ENCODE measurements around the gene HACD1. TPM values are rescaled to one million over a fixed set of nuclear protein-coding genes. Genes with fewer than 3 reads are reported as not detected.

The HACD1 gene
- total RNA-seq, 4 donors from 2014 or later = 17.4 to 29.9 (median 19.1) TPM

DNA sequence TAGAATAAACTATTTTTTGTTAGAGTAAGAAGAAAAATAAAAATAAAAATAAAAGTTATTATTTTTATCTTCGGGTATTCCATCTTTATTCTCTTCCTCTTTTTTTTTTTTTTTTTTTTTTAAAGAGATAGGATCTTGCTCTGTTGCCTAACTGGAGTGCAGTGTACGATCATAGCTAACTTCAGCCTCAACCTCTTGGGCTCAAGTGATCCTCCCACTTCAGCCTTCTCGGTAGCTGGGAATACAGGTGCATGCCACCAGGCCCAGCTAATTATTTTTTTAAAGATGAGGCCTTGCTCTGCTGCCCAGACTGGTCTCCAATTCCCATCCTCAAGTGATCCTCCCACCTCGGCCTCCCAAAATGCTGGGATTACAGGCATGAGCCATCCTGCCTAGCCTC is 42.2 kb upstream of the HACD1 start:
- ATAC-seq (ENCODE audit: low FRiP score) (no peak), DNase-seq (ENCODE audit: low spot score) (no peak)
- TF ChIP-seq, protein P1, sequence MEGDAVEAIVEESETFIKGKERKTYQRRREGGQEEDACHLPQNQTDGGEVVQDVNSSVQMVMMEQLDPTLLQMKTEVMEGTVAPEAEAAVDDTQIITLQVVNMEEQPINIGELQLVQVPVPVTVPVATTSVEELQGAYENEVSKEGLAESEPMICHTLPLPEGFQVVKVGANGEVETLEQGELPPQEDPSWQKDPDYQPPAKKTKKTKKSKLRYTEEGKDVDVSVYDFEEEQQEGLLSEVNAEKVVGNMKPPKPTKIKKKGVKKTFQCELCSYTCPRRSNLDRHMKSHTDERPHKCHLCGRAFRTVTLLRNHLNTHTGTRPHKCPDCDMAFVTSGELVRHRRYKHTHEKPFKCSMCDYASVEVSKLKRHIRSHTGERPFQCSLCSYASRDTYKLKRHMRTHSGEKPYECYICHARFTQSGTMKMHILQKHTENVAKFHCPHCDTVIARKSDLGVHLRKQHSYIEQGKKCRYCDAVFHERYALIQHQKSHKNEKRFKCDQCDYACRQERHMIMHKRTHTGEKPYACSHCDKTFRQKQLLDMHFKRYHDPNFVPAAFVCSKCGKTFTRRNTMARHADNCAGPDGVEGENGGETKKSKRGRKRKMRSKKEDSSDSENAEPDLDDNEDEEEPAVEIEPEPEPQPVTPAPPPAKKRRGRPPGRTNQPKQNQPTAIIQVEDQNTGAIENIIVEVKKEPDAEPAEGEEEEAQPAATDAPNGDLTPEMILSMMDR (IDR thresholded peaks at IDR 0.05) = no peak

DNA sequence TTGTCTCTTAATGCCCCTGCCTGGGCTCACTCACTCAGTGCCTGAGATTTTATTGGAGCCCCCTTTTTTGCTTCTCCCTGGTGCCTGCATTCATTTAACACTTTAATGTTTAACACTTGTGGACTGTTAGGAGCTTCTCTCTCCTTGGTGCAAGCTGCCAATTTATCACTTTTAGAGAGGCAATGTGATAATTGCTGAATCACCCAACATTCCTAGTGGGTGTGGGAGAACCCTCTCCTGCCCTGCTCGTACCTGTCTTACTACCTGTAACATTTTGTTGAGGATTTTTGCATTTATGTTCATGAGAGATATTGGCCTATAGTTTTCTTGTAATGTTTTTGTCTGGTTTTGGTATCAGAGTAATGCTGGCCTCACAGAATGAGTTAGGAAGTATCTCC is 39.9 kb upstream of the HACD1 start:
- TF ChIP-seq, protein P1 (IDR thresholded peaks at IDR 0.05) = no peak
- DNase-seq (ENCODE audit: low spot score) (no peak), ATAC-seq (ENCODE audit: low FRiP score) (no peak)

DNA sequence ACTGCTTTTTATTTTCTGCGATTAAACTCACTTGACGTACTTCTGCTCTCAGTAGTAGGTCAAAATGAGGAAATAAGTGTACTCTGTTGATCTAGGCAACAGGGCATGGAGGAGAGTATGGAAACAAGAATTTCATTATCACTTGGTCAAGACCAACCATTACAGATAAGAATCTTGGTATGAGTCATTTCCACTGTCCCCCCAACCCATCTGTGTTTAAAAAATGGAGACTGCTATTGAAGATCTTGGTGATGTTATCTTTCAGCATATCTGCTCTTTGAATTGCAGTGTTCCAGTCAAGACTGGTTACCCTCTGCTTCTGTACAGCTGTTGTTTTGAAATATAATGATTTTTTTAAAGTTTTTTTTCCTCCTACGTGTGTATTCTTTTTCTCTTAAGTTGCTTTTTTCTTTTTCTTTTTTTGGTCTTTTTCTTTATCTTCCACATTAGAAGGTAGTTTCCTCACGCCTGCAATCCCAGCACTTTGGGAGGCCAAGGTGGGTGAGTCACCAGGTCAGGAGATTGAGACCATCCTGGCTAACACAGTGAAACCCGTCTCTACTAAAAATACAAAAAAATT is 38.5 kb upstream of the HACD1 start:
- ATAC-seq (ENCODE audit: low FRiP score) = no peak
- TF ChIP-seq, protein P1 (IDR thresholded peaks at IDR 0.05) = no peak
- no peak for DNase-seq (ENCODE audit: low spot score)

DNA sequence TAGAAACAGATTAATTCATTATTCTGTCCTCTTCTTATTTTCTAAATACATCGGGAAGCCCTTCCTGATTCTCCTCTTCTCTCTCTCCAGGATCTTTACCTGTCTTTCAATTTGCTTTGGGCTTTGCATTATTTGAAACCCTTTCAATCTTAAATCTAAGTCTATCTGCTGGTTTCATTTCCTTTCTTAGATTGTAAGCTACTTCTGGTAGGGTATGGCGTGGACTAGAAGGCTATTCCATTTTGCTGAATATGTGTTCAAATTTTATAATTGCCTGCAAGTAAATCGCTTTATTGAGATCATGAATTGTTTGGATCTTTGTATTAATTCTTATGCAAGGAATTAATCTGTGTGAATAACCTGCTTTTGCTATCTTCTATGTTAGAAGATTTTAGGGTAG is 37.8 kb upstream of the HACD1 start:
- TF ChIP-seq, protein P1 (IDR thresholded peaks at IDR 0.05) = no peak
- DNase-seq (ENCODE audit: low spot score) = no peak
- no peak for ATAC-seq (ENCODE audit: low FRiP score)

DNA sequence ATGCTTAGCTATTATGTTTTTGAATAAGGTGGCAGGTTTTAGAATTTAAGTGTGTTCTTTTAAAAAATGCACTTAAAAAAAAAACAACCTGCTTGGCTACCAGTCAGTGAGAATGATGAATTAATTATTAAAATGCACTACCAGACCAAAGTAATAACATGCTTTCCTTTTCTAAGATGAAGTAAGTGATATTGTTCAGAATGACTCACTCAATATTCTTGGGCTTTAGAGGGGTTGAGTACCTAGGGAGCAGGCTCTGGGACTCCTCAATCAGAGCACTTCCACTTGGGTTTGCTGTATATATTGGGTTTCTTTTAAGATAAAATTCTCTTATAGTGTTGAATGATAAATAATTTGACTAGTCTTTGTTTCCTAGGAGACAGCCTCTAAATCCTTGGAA is 35.4 kb upstream of the HACD1 start:
- no peak for ATAC-seq (ENCODE audit: low FRiP score)
- TF ChIP-seq, protein P1 (IDR thresholded peaks at IDR 0.05) = no peak
- no peak for DNase-seq (ENCODE audit: low spot score)

DNA sequence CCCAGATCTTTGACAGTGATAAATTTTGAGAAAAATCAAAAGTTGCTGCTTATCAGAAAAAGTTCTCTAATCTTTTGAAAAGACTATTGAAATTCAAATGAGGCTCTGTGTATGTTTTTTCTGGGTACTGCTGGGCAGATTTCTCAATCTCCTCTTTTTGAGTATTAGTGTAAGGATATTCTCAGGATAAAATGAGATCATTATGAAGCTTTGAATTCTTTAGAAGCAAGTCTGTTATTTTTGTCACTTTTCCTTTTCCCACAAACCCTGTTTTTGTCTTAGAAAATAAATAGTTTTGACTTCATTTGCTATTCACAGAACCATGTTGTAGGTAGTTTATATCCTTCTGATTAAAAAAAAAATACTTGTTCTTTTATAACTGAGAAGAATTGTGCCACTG is 34.7 kb upstream of the HACD1 start:
- ATAC-seq (ENCODE audit: low FRiP score) (no peak), DNase-seq (ENCODE audit: low spot score) (no peak)
- TF ChIP-seq, protein P1 (IDR thresholded peaks at IDR 0.05) = no peak

DNA sequence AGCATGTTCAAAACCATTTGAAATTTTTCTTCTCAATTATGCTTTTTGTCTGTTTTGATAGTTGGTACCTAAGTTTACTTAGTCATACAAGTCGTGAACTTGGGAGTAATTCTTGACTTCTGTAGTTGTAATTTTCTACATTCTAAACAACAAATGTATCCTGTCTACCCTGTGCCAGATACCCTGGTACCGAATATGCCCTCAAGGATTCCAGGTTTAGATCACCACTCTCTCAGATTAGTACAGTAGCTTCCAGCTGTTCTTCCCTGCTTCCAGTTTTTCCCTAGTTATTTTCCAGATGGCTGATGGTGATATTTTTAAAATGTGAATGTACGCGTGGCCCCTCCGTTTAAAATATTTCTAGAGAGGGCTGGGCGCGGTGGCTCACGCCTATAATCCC is 33.2 kb upstream of the HACD1 start:
- TF ChIP-seq, protein P1 (IDR thresholded peaks at IDR 0.05) = no peak
- no peak for DNase-seq (ENCODE audit: low spot score)
- no peak for ATAC-seq (ENCODE audit: low FRiP score)
